Measurements from ENCODE around the gene LIMS2.

The LIMS2 gene

GRCh38 chr2:127675331-127676261, at the start of gene LIMS2:
Gene LIMS2, minus strand, starts transcription at chr2:127675530. Its CDS starts 506 bp downstream, at chr2:127675024.
- TF ChIP-seq CTCF (IDR thresholded peaks at IDR 0.05; ENCODE audit: low read depth, low read length), result no peak; the same call in 1 of the 2 replicates
- no peak for DNase-seq (ENCODE audit: extremely low read depth, low read depth)

GRCh38 chr2:127722807-127723206, 47.5 kb upstream of the LIMS2 start:
- TF ChIP-seq CTCF (IDR thresholded peaks at IDR 0.05; ENCODE audit: low read depth, low read length), result no peak
- no peak for DNase-seq (ENCODE audit: extremely low read depth, low read depth)

- DNase-seq (ENCODE audit: extremely low read depth, low read depth), result no peak
- no peak for TF ChIP-seq CTCF (IDR thresholded peaks at IDR 0.05; ENCODE audit: low read depth, low read length)
Measured at GRCh38 chr2:127721978-127722355, 46.6 kb upstream of the LIMS2 start.

- no peak for TF ChIP-seq CTCF (IDR thresholded peaks at IDR 0.05; ENCODE audit: low read depth, low read length)
- DNase-seq (ENCODE audit: extremely low read depth, low read depth), result no peak
Measured at GRCh38 chr2:127721311-127721977, 46.1 kb upstream of the LIMS2 start.

GRCh38 chr2:127719301-127720218, 44.2 kb upstream of the LIMS2 start:
- TF ChIP-seq CTCF (IDR thresholded peaks at IDR 0.05; ENCODE audit: low read depth, low read length), result no peak
- DNase-seq (ENCODE audit: extremely low read depth, low read depth), result no peak

GRCh38 chr2:127718271-127718670, 42.9 kb upstream of the LIMS2 start:
- DNase-seq (ENCODE audit: extremely low read depth, low read depth), result no peak
- TF ChIP-seq CTCF (IDR thresholded peaks at IDR 0.05; ENCODE audit: low read depth, low read length), result no peak

All from AG09319 (cell line).